Measurements from ENCODE around the gene LMO3.
"Not testable (repeated sequence)": the region's sequence is repeated elsewhere in the genome, so short reads cannot be mapped to it uniquely, and the experiment has no call there.

LMO3 gene

GRCh38 chr12:16537652-16538051 is 68.3 kb downstream of the LMO3 start:
- DNase-seq, result not testable (repeated sequence)

GRCh38 chr12:16531621-16532020 is 74.3 kb downstream of the LMO3 start:
- no peak for DNase-seq

GRCh38 chr12:16530268-16530850 is 75.6 kb downstream of the LMO3 start:
- no peak for DNase-seq

GRCh38 chr12:16526693-16527092 is 79.3 kb downstream of the LMO3 start:
- no peak for DNase-seq

GRCh38 chr12:16524378-16524777 is 81.6 kb downstream of the LMO3 start:
- no peak for DNase-seq

GRCh38 chr12:16523951-16524331 is 82.0 kb downstream of the LMO3 start:
- no peak for DNase-seq

GRCh38 chr12:16523284-16523950 is 82.5 kb downstream of the LMO3 start:
- no peak for DNase-seq

GRCh38 chr12:16520328-16520727 is 85.6 kb downstream of the LMO3 start:
- no peak for DNase-seq

- DNase-seq, result no peak
Measured at GRCh38 chr12:16515666-16516065, 90.3 kb downstream of the LMO3 start.

GRCh38 chr12:16513231-16513630 is 92.7 kb downstream of the LMO3 start:
- no peak for DNase-seq

GRCh38 chr12:16509411-16509810 is 96.6 kb downstream of the LMO3 start:
- no peak for DNase-seq

- no peak for DNase-seq
Measured at GRCh38 chr12:16506394-16506793, 99.6 kb downstream of the LMO3 start.

GRCh38 chr12:16504200-16504599 is 101.8 kb downstream of the LMO3 start:
- no peak for DNase-seq

- DNase-seq, result no peak
Measured at GRCh38 chr12:16499611-16500010, 106.4 kb downstream of the LMO3 start.

Measured in right forelimb (tissue), 1 donor.